Measurements from ENCODE around the gene ABCC4. TPM values are rescaled to one million over a fixed set of nuclear protein-coding genes. Genes with fewer than 3 reads are reported as not detected.

ABCC4 gene
- total and polyA plus RNA-seq, 9 of the 15 experiments (the other 6 are each of a cell fraction or from before 2014, with no cell fraction given): 9.4 to 46.1 (median 25.4) TPM

GRCh38 chr13:95250961-95251360 is 50.3 kb downstream of the ABCC4 start:
- POLR2A ChIA-PET: no interaction called here
- Histone ChIP-seq H3K27me3 (ENCODE audit: control insufficient read depth in 2 of 2, insufficient read depth in 2 of 2, low read length in 2 of 2) (no peaks in the 10 kb centered on the region), H3K36me3 (ENCODE audit: control insufficient read depth, insufficient read depth, low read length) (peaks cover 19% of the 10 kb centered on the region; the same call in 2 of the 3 replicates), H3K9me1 (ENCODE audit: control insufficient read depth, insufficient read depth, low read length) (no peaks in the 10 kb centered on the region), H2AFZ (ENCODE audit: low read depth, low read length) (no peak overlapping the region), H3K9me3 (replicated peaks; ENCODE audit: control insufficient read depth, insufficient read depth, low read depth, low read length) (no peaks in the 10 kb centered on the region), H3K79me2 (ENCODE audit: control insufficient read depth, insufficient read depth, low read length) (peaks cover 58% of the 10 kb centered on the region), H3K4me1 (replicated peaks in 1 of 2; ENCODE audit: control insufficient read depth in 2 of 2, insufficient read depth in 2 of 2, low read length in 2 of 2) (peaks cover 13 to 28% of the 10 kb centered on the region in 2 experiments), H3K9ac (ENCODE audit: insufficient read depth in 1 of 2, low read depth in 2 of 2, low read length in 2 of 2) (no peak overlapping the region), H3K4me2 (ENCODE audit: insufficient read depth, low read length) (no peak overlapping the region), H3K4me3 (no peak overlapping the region), H3K27ac (ENCODE audit: extremely low read depth, low read depth, low read length) (no peak overlapping the region), H4K20me1 (replicated peaks; ENCODE audit: control insufficient read depth, insufficient read depth, low read length) (no peaks in the 10 kb centered on the region)
- no peak for TF ChIP-seq SIN3B (IDR thresholded peaks at IDR 0.05; ENCODE audit: low read depth)
- TF ChIP-seq MTA1 (IDR thresholded peaks at IDR 0.05; ENCODE audit: borderline replicate concordance): no peak
- TF ChIP-seq ZNF445 (CRISPR knock-in tag; IDR thresholded peaks at IDR 0.05; ENCODE audit: low read depth): no peak
- TF ChIP-seq NFYB (IDR thresholded peaks at IDR 0.05; ENCODE audit: extremely low read depth, insufficient read length): no peak
- TF ChIP-seq ZNF282 (CRISPR knock-in tag; IDR thresholded peaks at IDR 0.05): no peak
- TF ChIP-seq YY1 (IDR thresholded peaks at IDR 0.05; ENCODE audit: borderline replicate concordance in 1 of 3, control insufficient read depth in 1 of 3, extremely low read depth in 1 of 3, insufficient read depth in 3 of 3, insufficient read length in 1 of 3, insufficient replicate concordance in 2 of 3, low read depth in 1 of 3, low read length in 2 of 3): no peak
- no peak for TF ChIP-seq FOS (IDR thresholded peaks at IDR 0.05; ENCODE audit: extremely low read depth, insufficient read length)
- TF ChIP-seq PTRF (tag; IDR thresholded peaks at IDR 0.05): no peak
- no peak for TF ChIP-seq ZNF354B (CRISPR knock-in tag; IDR thresholded peaks at IDR 0.05)
- no peak for TF ChIP-seq THRB (CRISPR knock-in tag; conservative IDR thresholded peaks at IDR 0.05)
- TF ChIP-seq ZC3H8 (IDR thresholded peaks at IDR 0.05): no peak
- no peak for TF ChIP-seq NR2F6 (CRISPR knock-in tag; IDR thresholded peaks at IDR 0.05)
- TF ChIP-seq ELF1 (tag; IDR thresholded peaks at IDR 0.05): no peak
- no peak for TF ChIP-seq IRF2 (CRISPR knock-in tag; IDR thresholded peaks at IDR 0.05)
- no peak for TF ChIP-seq YBX1 (IDR thresholded peaks at IDR 0.05)
- DNase-seq (ENCODE audit: extremely low read depth in 1 of 4, low spot score in 3 of 4): no peak
- FAIRE-seq: no peak
- ATAC-seq: no peak; the same call in 2 of the 3 replicates
- no TSS peak for BruUV-seq (replicated peaks)
- CTCF ChIA-PET (ENCODE audit: low intra/inter-chr PET ratio): no interaction called here
- in situ Hi-C loops (cut with MboI) (no loop called here), intact Hi-C loops (cut with micrococcal nuclease) (no loop called here)
- 100% methylated on average over 1 of the region's 1 CpG for WGBS (ENCODE audit: insufficient coverage, low coverage, missing lambda C conversion rate)

Measured in K562 (cell line).